ENCODE results near the gene CFAP210. TPM values are rescaled to one million over a fixed set of nuclear protein-coding genes. Genes with fewer than 3 reads are reported as not detected.

Gene CFAP210
- total and polyA plus RNA-seq, 2 donors (not counting 1 experiment from before 2014, with no cell fraction given), result not detected

DNA sequence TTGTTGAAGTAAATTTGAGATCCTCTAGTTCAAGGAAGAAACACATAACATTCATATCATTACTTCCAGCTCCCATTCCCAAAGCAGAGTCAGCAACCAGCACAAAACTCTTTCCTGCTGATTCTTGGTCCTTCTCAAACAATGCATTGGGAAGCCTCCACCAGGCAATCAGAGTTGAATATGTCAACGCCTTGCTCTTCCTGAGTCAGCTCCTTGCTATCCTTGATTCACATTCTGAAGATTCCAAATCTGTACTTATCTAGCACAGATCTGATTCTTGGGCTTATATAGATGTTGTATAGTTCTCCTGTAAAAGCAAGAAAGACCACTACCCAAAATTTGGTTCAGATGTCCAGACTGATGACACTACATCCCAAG is 29.6 kb downstream of the CFAP210 start:
- H3K4me1 ChIP-seq (ENCODE audit: control insufficient read depth, extremely low read depth, insufficient read depth, low read length), result no peaks in the 10 kb centered on the region
- no peaks in the 10 kb centered on the region for H4K20me1 ChIP-seq (ENCODE audit: control insufficient read depth, extremely low read depth, insufficient read depth, low read length)
- H3K4me2 ChIP-seq (ENCODE audit: extremely low read depth, insufficient read depth, low read length), result no peak overlapping the region
- no peaks in the 10 kb centered on the region for H3K79me2 ChIP-seq (ENCODE audit: control insufficient read depth, insufficient read depth, low read length)
- no peaks in the 10 kb centered on the region for H3K36me3 ChIP-seq (ENCODE audit: control insufficient read depth, insufficient read depth, low read length)
- H3K9me3 ChIP-seq (ENCODE audit: control insufficient read depth, insufficient read depth, low read depth, low read length), result no peaks in the 10 kb centered on the region
- no peak overlapping the region for H3K4me3 ChIP-seq (replicated peaks in 1 of 4; ENCODE audit: control extremely low read depth in 1 of 4, insufficient read depth in 1 of 4, low read depth in 3 of 4, low read length in 4 of 4)
- H3K27me3 ChIP-seq (ENCODE audit: control insufficient read depth, insufficient read depth, low read length), result peaks cover 2% of the 10 kb centered on the region
- no peak overlapping the region for H2AFZ ChIP-seq (ENCODE audit: low read length)
- peak in 1 of 2 donors; percentile 22 for DNase-seq (ENCODE audit: low read depth in 2 of 2)
- H3K27ac ChIP-seq (ENCODE audit: insufficient read depth, low read length), result no peak overlapping the region
- H3K9ac ChIP-seq (ENCODE audit: insufficient read depth, low read length), result no peak overlapping the region
- TF ChIP-seq EZH2 (IDR thresholded peaks at IDR 0.05; ENCODE audit: low read length, missing control alignments), result no peak
- TF ChIP-seq, protein P1, sequence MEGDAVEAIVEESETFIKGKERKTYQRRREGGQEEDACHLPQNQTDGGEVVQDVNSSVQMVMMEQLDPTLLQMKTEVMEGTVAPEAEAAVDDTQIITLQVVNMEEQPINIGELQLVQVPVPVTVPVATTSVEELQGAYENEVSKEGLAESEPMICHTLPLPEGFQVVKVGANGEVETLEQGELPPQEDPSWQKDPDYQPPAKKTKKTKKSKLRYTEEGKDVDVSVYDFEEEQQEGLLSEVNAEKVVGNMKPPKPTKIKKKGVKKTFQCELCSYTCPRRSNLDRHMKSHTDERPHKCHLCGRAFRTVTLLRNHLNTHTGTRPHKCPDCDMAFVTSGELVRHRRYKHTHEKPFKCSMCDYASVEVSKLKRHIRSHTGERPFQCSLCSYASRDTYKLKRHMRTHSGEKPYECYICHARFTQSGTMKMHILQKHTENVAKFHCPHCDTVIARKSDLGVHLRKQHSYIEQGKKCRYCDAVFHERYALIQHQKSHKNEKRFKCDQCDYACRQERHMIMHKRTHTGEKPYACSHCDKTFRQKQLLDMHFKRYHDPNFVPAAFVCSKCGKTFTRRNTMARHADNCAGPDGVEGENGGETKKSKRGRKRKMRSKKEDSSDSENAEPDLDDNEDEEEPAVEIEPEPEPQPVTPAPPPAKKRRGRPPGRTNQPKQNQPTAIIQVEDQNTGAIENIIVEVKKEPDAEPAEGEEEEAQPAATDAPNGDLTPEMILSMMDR (conservative IDR thresholded peaks at IDR 0.05 in 1 of 2, IDR thresholded peaks at IDR 0.05 in 1 of 2; ENCODE audit: low read depth in 1 of 2, low read length in 2 of 2), result no peak

DNA sequence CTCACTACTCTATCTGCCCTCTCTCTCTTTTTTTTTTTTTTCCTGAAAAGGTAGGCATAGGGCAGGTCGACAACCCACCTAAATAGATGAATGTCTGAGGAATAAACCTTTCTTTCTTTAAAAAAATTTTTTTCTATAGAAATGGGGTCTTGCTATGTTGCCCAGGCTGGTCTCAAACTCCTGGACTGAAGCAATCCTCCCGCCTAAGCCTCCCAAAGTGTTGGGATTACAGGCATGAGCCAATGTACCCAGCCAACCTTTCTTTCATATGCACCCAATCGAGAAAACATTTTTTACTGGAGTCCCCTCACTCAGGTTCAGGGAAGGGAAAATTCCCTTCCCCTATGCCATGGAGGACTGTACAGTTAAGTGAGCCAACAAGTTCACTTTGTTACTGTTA is 31.0 kb downstream of the CFAP210 start:
- H3K27me3 ChIP-seq (ENCODE audit: control insufficient read depth, insufficient read depth, low read length), result peaks cover 2% of the 10 kb centered on the region
- H2AFZ ChIP-seq (ENCODE audit: low read length), result no peak overlapping the region
- no peaks in the 10 kb centered on the region for H3K79me2 ChIP-seq (ENCODE audit: control insufficient read depth, insufficient read depth, low read length)
- H3K27ac ChIP-seq (ENCODE audit: insufficient read depth, low read length), result no peak overlapping the region
- no peak overlapping the region for H3K4me2 ChIP-seq (ENCODE audit: extremely low read depth, insufficient read depth, low read length)
- TF ChIP-seq EZH2 (IDR thresholded peaks at IDR 0.05; ENCODE audit: low read length, missing control alignments), result no peak
- TF ChIP-seq, protein P1 (conservative IDR thresholded peaks at IDR 0.05 in 1 of 2, IDR thresholded peaks at IDR 0.05 in 1 of 2; ENCODE audit: low read depth in 1 of 2, low read length in 2 of 2), result no peak
- H3K9ac ChIP-seq (ENCODE audit: insufficient read depth, low read length), result no peak overlapping the region
- DNase-seq (ENCODE audit: low read depth in 2 of 2), result no peak
- H3K4me1 ChIP-seq (ENCODE audit: control insufficient read depth, extremely low read depth, insufficient read depth, low read length), result no peaks in the 10 kb centered on the region
- no peak overlapping the region for H3K4me3 ChIP-seq (replicated peaks in 1 of 4; ENCODE audit: control extremely low read depth in 1 of 4, insufficient read depth in 1 of 4, low read depth in 3 of 4, low read length in 4 of 4)
- no peaks in the 10 kb centered on the region for H4K20me1 ChIP-seq (ENCODE audit: control insufficient read depth, extremely low read depth, insufficient read depth, low read length)
- no peaks in the 10 kb centered on the region for H3K9me3 ChIP-seq (ENCODE audit: control insufficient read depth, insufficient read depth, low read depth, low read length)
- H3K36me3 ChIP-seq (ENCODE audit: control insufficient read depth, insufficient read depth, low read length), result no peaks in the 10 kb centered on the region

DNA sequence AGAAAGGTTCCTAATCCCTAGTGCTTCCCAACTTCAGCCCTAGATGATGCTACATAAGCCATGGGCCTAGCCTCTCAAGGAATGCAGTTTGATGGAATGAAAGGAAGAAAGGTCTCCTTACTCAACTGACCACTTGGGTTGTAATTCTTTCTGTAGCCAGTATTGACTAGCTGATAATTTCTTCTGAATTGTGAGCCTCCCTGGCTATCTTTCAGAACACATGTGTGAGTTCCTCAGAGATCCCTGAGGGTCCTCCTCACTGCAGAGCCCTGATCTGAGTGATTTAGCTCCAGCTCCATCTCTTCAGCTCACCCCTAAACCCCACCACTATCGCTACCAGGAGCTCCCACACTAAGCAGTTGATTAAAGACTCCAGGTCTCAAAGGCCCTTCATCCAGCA is 31.5 kb downstream of the CFAP210 start:
- no peaks in the 10 kb centered on the region for H3K79me2 ChIP-seq (ENCODE audit: control insufficient read depth, insufficient read depth, low read length)
- no peak overlapping the region for H3K27ac ChIP-seq (ENCODE audit: insufficient read depth, low read length)
- no peak overlapping the region for H3K4me2 ChIP-seq (ENCODE audit: extremely low read depth, insufficient read depth, low read length)
- no peaks in the 10 kb centered on the region for H3K9me3 ChIP-seq (ENCODE audit: control insufficient read depth, insufficient read depth, low read depth, low read length)
- no peaks in the 10 kb centered on the region for H4K20me1 ChIP-seq (ENCODE audit: control insufficient read depth, extremely low read depth, insufficient read depth, low read length)
- H3K36me3 ChIP-seq (ENCODE audit: control insufficient read depth, insufficient read depth, low read length), result no peaks in the 10 kb centered on the region
- TF ChIP-seq EZH2 (IDR thresholded peaks at IDR 0.05; ENCODE audit: low read length, missing control alignments), result no peak
- TF ChIP-seq, protein P1 (conservative IDR thresholded peaks at IDR 0.05 in 1 of 2, IDR thresholded peaks at IDR 0.05 in 1 of 2; ENCODE audit: low read depth in 1 of 2, low read length in 2 of 2), result no peak
- H3K4me1 ChIP-seq (ENCODE audit: control insufficient read depth, extremely low read depth, insufficient read depth, low read length), result no peaks in the 10 kb centered on the region
- H3K4me3 ChIP-seq (replicated peaks in 1 of 4; ENCODE audit: control extremely low read depth in 1 of 4, insufficient read depth in 1 of 4, low read depth in 3 of 4, low read length in 4 of 4), result no peak overlapping the region
- peaks cover 2% of the 10 kb centered on the region for H3K27me3 ChIP-seq (ENCODE audit: control insufficient read depth, insufficient read depth, low read length)
- H3K9ac ChIP-seq (ENCODE audit: insufficient read depth, low read length), result no peak overlapping the region
- no peak for DNase-seq (ENCODE audit: low read depth in 2 of 2)
- H2AFZ ChIP-seq (ENCODE audit: low read length), result no peak overlapping the region

All from fibroblast of lung (primary cell).